Ovary (tissue), 9 donors: ENCODE results near the gene NAPSA. TPM values are rescaled to one million over a fixed set of nuclear protein-coding genes. Genes with fewer than 3 reads are reported as not detected.

ENCODE experiments used
- DNase-seq, 5 donors: peaks; one replicate each; pipeline ENCODE4 v3.0.0-alpha.2; 2019 to 2020
- H3K27ac ChIP-seq, 2 donors: fragments of 200-600 bp; one replicate each; pipeline versions ENCODE4 v1.5.1 to v1.8.0; 2019 to 2022
- H3K27me3 ChIP-seq: fragments of 200-600 bp; one replicate; pipeline ENCODE4 v1.8.0; 2022
- H3K36me3 ChIP-seq: fragments of 200-600 bp; sonication (generic); one replicate; pipeline ENCODE4 v1.5.1; 2019
- H3K4me1 ChIP-seq: one replicate; pipeline ENCODE4 v1.8.1; 2013; ENCODE audit warnings: mild to moderate bottlenecking, moderate library complexity; ENCODE audit not compliant: insufficient read depth
- H3K4me3 ChIP-seq: fragments of 200-600 bp; sonication (generic); one replicate; pipeline ENCODE4 v1.5.1; 2017
- H3K9me3 ChIP-seq, 2 donors: fragments of 200-600 bp in 1 of 2; sonication (generic) in 1 of 2; one replicate each; pipeline versions ENCODE4 v1.5.1 to v1.8.1; 2013 to 2019; ENCODE audit warnings: mild to moderate bottlenecking in 1 of 2, moderate library complexity in 1 of 2
- EP300 ChIP-seq: sonication (generic); formaldehyde crosslinking; IDR thresholded peaks from one replicate; pipeline ENCODE4 v1.6.1; 2017; ENCODE audit warnings: antibody characterized with exemption
- POLR2A ChIP-seq: fragments of 450-650 bp; IDR thresholded peaks from one replicate; pipeline ENCODE4 v1.6.1; 2017; ENCODE audit warnings: antibody characterized with exemption, mild to moderate bottlenecking, moderate library complexity
- WGBS, 3 donors: extraction: QIAGEN DNeasy Blood & Tissue Kit in 1 of 3; methylation state at CpG; one replicate each; pipeline versions ENCODE4 v1.1.5 to v1.1.7; 2013 to 2017; 5-methylcytosine and 5-hydroxymethylcytosine counted together
- intact Hi-C, 4 donors: fragments of 100-400 bp; cut with DNase I; formaldehyde crosslinking; loops; one replicate each; pipeline versions ENCODE4 v1.11.0 to v1.15.1; 2022 to 2023
- polyA plus RNA-seq, 2 donors: library from polyadenylated mRNA; stranded (reverse); fragments of 200-250 nt in 1 of 2; fragments of 350-450 nt in 1 of 2; fragmentation: Illumina TruSeq in 1 of 2; extraction: RNeasy Lipid Tissue Mini Kit (QIAGEN cat#74804) in 1 of 2; gene quantifications; one replicate each; pipeline ENCODE4 v1.2.3, GENCODE V29; 2013 to 2014
- total RNA-seq, 7 donors: library from RNA; depleted of rRNA in 2 of 7; stranded (reverse); fragments of >200 nt in 2 of 7; fragmentation: NEBNext Ultra II Directional in 3 of 7; extraction: Animal tissue kit (Norgen Biotek cat#: 25700) in 3 of 7; gene quantifications; one replicate each; pipeline versions ENCODE4 v1.1.0 to v1.2.4, GENCODE V29; 2016 to 2023
- TF ChIP-seq, protein P1 (sequence below), 3 donors: fragments of 450-650 bp in 2 of 3; fragments of 200-600 bp in 1 of 3; IDR thresholded peaks; one replicate each; pipeline versions ENCODE4 v1.5.1 to v1.8.0; 2016 to 2022; ENCODE audit warnings: antibody characterized with exemption in 3 of 3, mild to moderate bottlenecking in 1 of 3
- donor health status: DM: no; HTN: no; CAD: no; lungs with moderate emphysema.
- donor health status: DM: no; HTN: no; CAD: no.
- donor health status: Bipolar disorder and iron deficiency.
- donor health status: DM: yes; HTN: yes; CAD: no.
- donor health status: DM: no; HTN: no; CAD: no.
- donor health status: DM: yes; HTN: yes; CAD: no.

Gene NAPSA
- total and polyA plus RNA-seq, 9 donors: 0.40 to 2.7 (median 0.97) TPM

DNA sequence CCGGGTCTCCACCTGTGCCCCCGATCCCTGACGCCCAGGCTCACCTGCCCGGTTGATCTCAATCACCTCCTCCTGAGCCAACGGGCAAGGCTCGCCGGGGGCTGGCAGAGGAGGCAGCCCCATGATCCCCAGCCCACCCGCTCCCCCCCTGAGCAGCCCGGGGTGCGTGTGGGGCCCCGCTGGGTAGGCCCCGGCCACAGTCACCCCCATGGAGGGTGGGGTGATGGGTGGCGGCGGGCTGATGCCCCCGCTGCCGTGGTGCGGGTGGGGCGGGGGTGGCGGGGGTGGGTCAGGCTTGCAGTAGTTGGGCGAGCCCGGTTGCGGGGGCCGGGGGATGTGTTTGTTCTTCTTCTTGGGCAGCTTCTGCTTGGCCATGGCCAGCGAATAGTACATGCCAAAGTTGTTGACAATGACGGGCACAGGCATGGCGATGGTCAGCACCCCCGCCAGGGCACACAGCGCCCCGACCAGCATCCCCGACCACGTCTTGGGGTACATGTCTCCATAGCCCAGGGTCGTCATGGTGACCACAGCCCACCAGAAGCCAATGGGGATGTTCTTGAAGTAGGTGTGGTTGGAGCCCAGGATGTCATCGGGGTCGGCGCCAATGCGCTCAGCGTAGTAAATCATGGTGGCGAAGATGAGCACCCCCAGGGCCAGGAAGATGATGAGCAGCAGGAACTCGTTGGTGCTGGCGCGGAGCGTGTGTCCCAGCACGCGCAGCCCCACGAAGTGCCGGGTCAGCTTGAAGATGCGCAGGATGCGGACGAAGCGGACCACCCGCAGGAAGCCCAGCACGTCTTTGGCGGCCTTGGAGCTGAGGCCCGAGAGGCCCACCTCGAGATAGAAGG lies 42.3 kb downstream of the NAPSA start:
- Histone ChIP-seq H3K4me3 (no peak overlapping the region), H3K36me3 (no peaks in the 10 kb centered on the region), H3K27ac (no peak overlapping the region), H3K9me3 (no peaks in the 10 kb centered on the region), H3K4me1 (no peaks in the 10 kb centered on the region), H3K27me3 (no peaks in the 10 kb centered on the region)
- intact Hi-C loops: no loop called here
- DNase-seq: no peak
- 90 to 91% (median 90%) methylated on average over 45 to 55 of the region's 55 CpGs for WGBS, 3 donors
- TF ChIP-seq, protein P1, sequence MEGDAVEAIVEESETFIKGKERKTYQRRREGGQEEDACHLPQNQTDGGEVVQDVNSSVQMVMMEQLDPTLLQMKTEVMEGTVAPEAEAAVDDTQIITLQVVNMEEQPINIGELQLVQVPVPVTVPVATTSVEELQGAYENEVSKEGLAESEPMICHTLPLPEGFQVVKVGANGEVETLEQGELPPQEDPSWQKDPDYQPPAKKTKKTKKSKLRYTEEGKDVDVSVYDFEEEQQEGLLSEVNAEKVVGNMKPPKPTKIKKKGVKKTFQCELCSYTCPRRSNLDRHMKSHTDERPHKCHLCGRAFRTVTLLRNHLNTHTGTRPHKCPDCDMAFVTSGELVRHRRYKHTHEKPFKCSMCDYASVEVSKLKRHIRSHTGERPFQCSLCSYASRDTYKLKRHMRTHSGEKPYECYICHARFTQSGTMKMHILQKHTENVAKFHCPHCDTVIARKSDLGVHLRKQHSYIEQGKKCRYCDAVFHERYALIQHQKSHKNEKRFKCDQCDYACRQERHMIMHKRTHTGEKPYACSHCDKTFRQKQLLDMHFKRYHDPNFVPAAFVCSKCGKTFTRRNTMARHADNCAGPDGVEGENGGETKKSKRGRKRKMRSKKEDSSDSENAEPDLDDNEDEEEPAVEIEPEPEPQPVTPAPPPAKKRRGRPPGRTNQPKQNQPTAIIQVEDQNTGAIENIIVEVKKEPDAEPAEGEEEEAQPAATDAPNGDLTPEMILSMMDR (IDR thresholded peaks at IDR 0.05): no peak
- TF ChIP-seq EP300: no peak
- no peak for TF ChIP-seq POLR2A

DNA sequence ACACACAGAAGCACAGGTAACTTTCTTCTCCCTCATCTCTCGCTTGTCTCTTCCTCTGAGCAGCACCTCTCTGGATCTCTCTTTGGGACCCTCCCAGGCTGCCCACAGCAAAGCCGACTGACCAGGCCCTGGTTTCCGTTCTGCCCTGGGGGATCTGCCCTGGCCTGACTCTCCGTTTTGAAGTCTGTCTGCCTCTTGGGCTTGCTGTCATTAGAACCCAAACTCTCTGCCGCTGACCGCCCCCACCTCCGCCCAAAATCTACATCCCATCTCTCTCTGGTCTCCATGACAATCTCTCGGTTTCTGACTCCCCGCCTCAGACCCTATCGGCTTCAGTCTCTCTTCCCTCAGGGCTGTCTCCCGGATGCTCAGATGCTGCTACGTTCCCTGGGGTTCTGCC lies 43.2 kb downstream of the NAPSA start:
- DNase-seq: no peak
- no peaks in the 10 kb centered on the region for H3K4me1 ChIP-seq
- H3K4me3 ChIP-seq: no peak overlapping the region
- H3K27ac ChIP-seq: no peak overlapping the region
- intact Hi-C loops: no loop called here
- H3K36me3 ChIP-seq: no peaks in the 10 kb centered on the region
- 67 to 68% (median 68%) methylated on average over 12 of the region's 12 CpGs for WGBS, 3 donors
- no peaks in the 10 kb centered on the region for H3K27me3 ChIP-seq
- no peaks in the 10 kb centered on the region for H3K9me3 ChIP-seq
- TF ChIP-seq, protein P1 (IDR thresholded peaks at IDR 0.05): no peak
- TF ChIP-seq EP300: no peak
- TF ChIP-seq POLR2A: no peak

GRCh38 chr19:50321831-50322230 lies 43.6 kb downstream of the NAPSA start:
- Histone ChIP-seq H3K4me1 (no peaks in the 10 kb centered on the region), H3K27me3 (no peaks in the 10 kb centered on the region), H3K27ac (no peak overlapping the region), H3K36me3 (no peaks in the 10 kb centered on the region), H3K9me3 (no peaks in the 10 kb centered on the region), H3K4me3 (no peak overlapping the region)
- 74 to 79% (median 75%) methylated on average over 4 of the region's 4 CpGs for WGBS, 3 donors
- DNase-seq: no peak
- TF ChIP-seq, protein P1 (IDR thresholded peaks at IDR 0.05): no peak
- no peak for TF ChIP-seq EP300
- intact Hi-C loops: no loop called here

GRCh38 chr19:50320596-50320995 lies 44.8 kb downstream of the NAPSA start:
- Histone ChIP-seq H3K9me3 (no peaks in the 10 kb centered on the region), H3K27me3 (no peaks in the 10 kb centered on the region), H3K4me1 (no peaks in the 10 kb centered on the region), H3K36me3 (no peaks in the 10 kb centered on the region), H3K27ac (no peak overlapping the region), H3K4me3 (no peak overlapping the region)
- TF ChIP-seq POLR2A (no peak), EP300 (no peak)
- TF ChIP-seq, protein P1 (IDR thresholded peaks at IDR 0.05): no peak
- 79 to 84% (median 83%) methylated on average over 20 of the region's 20 CpGs for WGBS, 3 donors
- intact Hi-C loops: no loop called here
- no peak for DNase-seq
